Trophoblast cell (in vitro differentiated cells and primary cell): Measurements from ENCODE around the gene SOX8.

Source experiments
- DNase-seq, 2 donors: peaks; one replicate each; pipeline ENCODE4 v3.0.0-alpha.2; 2016
- H2AFZ ChIP-seq: 2 replicates; pipeline ENCODE4 v1.6.1; 2013; ENCODE audit warnings: low read length, moderate library complexity, mild to moderate bottlenecking; ENCODE audit not compliant: insufficient read depth, poor library complexity
- H2AK5ac ChIP-seq: 2 replicates; pipeline ENCODE4 v1.6.1; 2013; ENCODE audit warnings: mild to moderate bottlenecking, low read length
- H2BK120ac ChIP-seq: 2 replicates; pipeline ENCODE4 v1.6.1; 2013; ENCODE audit warnings: low read length, mild to moderate bottlenecking, moderate library complexity; ENCODE audit not compliant: insufficient read depth, poor library complexity
- H2BK12ac ChIP-seq: 2 replicates; pipeline ENCODE4 v1.6.1; 2013; ENCODE audit warnings: mild to moderate bottlenecking, low read length, moderate library complexity
- H2BK5ac ChIP-seq: 2 replicates; pipeline ENCODE4 v1.6.1; 2013; ENCODE audit warnings: low read length, low read depth, moderate library complexity, mild to moderate bottlenecking; ENCODE audit not compliant: poor library complexity
- H3K14ac ChIP-seq: 2 replicates; pipeline ENCODE4 v1.6.1; 2013; ENCODE audit warnings: mild to moderate bottlenecking, low read length
- H3K18ac ChIP-seq: 2 replicates; pipeline ENCODE4 v1.6.1; 2013; ENCODE audit warnings: mild to moderate bottlenecking, low read length
- H3K23ac ChIP-seq: 2 replicates; pipeline ENCODE4 v1.6.1; 2013; ENCODE audit warnings: low read length
- H3K27ac ChIP-seq: 2 replicates; pipeline ENCODE4 v1.5.1; 2013; ENCODE audit warnings: low read depth, mild to moderate bottlenecking, inconsistent platforms, low read length, moderate library complexity
- H3K27me3 ChIP-seq: 2 replicates; pipeline ENCODE4 v1.6.1; 2013; ENCODE audit warnings: inconsistent platforms, mild to moderate bottlenecking, low read length, moderate library complexity; ENCODE audit not compliant: insufficient read depth
- H3K36me3 ChIP-seq, 2 experiments: 1 replicate in 1 of 2; 2 replicates in 1 of 2; pipeline ENCODE4 v1.6.1; 2013; ENCODE audit warnings: low read length in 2 of 2, mild to moderate bottlenecking in 2 of 2, moderate library complexity in 1 of 2; ENCODE audit not compliant: insufficient read depth in 2 of 2, control insufficient read depth in 1 of 2
- H3K4ac ChIP-seq: 2 replicates; pipeline ENCODE4 v1.6.1; 2013; ENCODE audit warnings: low read depth, mild to moderate bottlenecking, low read length, moderate library complexity
- H3K4me1 ChIP-seq, 2 experiments: 1 replicate in 1 of 2; 2 replicates in 1 of 2; pipeline ENCODE4 v1.6.1; 2013; ENCODE audit warnings: low read length in 2 of 2, mild to moderate bottlenecking in 2 of 2, moderate library complexity in 1 of 2; ENCODE audit not compliant: insufficient read depth in 2 of 2, control insufficient read depth in 1 of 2
- H3K4me2 ChIP-seq: 2 replicates; pipeline ENCODE4 v1.6.1; 2013; ENCODE audit warnings: inconsistent platforms, mild to moderate bottlenecking, low read length, moderate library complexity
- H3K4me3 ChIP-seq: 2 replicates; pipeline ENCODE4 v1.5.1; 2013; ENCODE audit warnings: mild to moderate bottlenecking, low read depth, low read length, inconsistent platforms
- H3K79me1 ChIP-seq: one replicate; pipeline ENCODE4 v1.6.1; 2013; ENCODE audit warnings: low read length
- H3K79me2 ChIP-seq: 2 replicates; pipeline ENCODE4 v1.6.1; 2013; ENCODE audit warnings: low read length, mild to moderate bottlenecking; ENCODE audit not compliant: control insufficient read depth, insufficient read depth, poor library complexity
- H3K9ac ChIP-seq: 2 replicates; pipeline ENCODE4 v1.6.1; 2013; ENCODE audit warnings: mild to moderate bottlenecking, low read length
- H3K9me3 ChIP-seq: 2 replicates; pipeline ENCODE4 v1.6.1; 2013; ENCODE audit warnings: low read depth, mild to moderate bottlenecking, control low read depth, inconsistent platforms, low read length; ENCODE audit not compliant: insufficient read depth
- H4K12ac ChIP-seq: 2 replicates; pipeline ENCODE4 v1.6.1; 2013; ENCODE audit warnings: low read depth, mild to moderate bottlenecking, low read length, moderate library complexity
- H4K8ac ChIP-seq: 2 replicates; pipeline ENCODE4 v1.6.1; 2013; ENCODE audit warnings: low read depth, mild to moderate bottlenecking, low read length, moderate library complexity
- H4K91ac ChIP-seq: one replicate; pipeline ENCODE4 v1.6.1; 2013; ENCODE audit warnings: low read depth, mild to moderate bottlenecking, low read length, moderate library complexity
- WGBS: extraction: QIAGEN DNeasy Blood & Tissue Kit; methylation state at CpG from one replicate; pipeline ENCODE4 v1.1.7; 2013; ENCODE audit warnings: missing lambda C conversion rate; ENCODE audit not compliant: insufficient read length, insufficient coverage; ENCODE audit errors: extremely low coverage; 5-methylcytosine and 5-hydroxymethylcytosine counted together

Gene SOX8

DNA sequence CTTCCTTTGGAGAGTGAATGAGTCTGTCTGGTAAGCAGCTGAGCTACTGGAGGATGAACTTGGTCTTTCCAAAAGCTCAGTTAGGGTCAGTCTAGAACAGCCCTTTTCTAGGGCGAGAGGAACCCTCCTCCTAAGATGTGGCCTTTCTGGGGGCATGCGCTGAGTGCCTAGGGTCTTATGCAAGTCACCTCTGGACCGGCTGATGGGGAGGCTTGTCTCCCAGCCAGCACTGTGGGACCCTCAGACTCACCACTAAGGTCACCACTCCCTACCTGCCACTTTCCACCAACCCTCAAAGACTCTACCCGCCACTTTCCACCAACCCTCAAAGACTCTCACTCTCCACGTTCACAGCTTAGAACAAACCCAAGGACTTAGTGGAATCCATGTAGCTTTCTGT is 37.6 kb upstream of the SOX8 start:
- Histone ChIP-seq H4K12ac (no peak overlapping the region), H3K4me3 (no peak overlapping the region), H3K79me2 (no peaks in the 10 kb centered on the region), H2BK12ac (no peak overlapping the region), H3K27ac (no peak overlapping the region), H3K36me3 (no peaks in the 10 kb centered on the region), H2BK5ac (no peak overlapping the region), H3K18ac (no peak overlapping the region), H3K9me3 (peaks cover 42% of the 10 kb centered on the region), H3K27me3 (no peaks in the 10 kb centered on the region), H3K23ac (no peak overlapping the region), H3K9ac (no peak overlapping the region), H4K8ac (no peak overlapping the region), H3K79me1 (no peaks in the 10 kb centered on the region), H2AK5ac (no peak overlapping the region), H2AFZ (no peak overlapping the region), H3K14ac (no peak overlapping the region), H3K4me2 (no peak overlapping the region), H4K91ac (no peak overlapping the region), H3K4me1 (no peaks in the 10 kb centered on the region), H2BK120ac (no peak overlapping the region), H3K4ac (no peak overlapping the region)
- no peak for DNase-seq
- WGBS: no CpG with 5 or more reads among the region's 5 CpGs

- Histone ChIP-seq H3K14ac (no peak overlapping the region), H3K27ac (no peak overlapping the region), H3K27me3 (no peaks in the 10 kb centered on the region), H3K9me3 (peaks cover 38% of the 10 kb centered on the region), H3K4me1 (no peaks in the 10 kb centered on the region), H4K8ac (no peak overlapping the region), H3K79me1 (no peaks in the 10 kb centered on the region), H3K23ac (no peak overlapping the region), H3K9ac (no peak overlapping the region), H4K12ac (no peak overlapping the region), H2BK120ac (no peak overlapping the region), H4K91ac (no peak overlapping the region), H2AFZ (no peak overlapping the region), H3K18ac (no peak overlapping the region), H2AK5ac (no peak overlapping the region), H2BK5ac (no peak overlapping the region), H3K36me3 (no peaks in the 10 kb centered on the region), H2BK12ac (no peak overlapping the region), H3K4me2 (no peak overlapping the region), H3K4me3 (no peak overlapping the region), H3K79me2 (no peaks in the 10 kb centered on the region), H3K4ac (no peak overlapping the region)
- WGBS: 100% methylated on average over 1 of the region's 10 CpGs
- DNase-seq: peak; percentile 79 to 88
These were observed 36.1 kb upstream of the SOX8 start for GRCh38 chr16:945271-946047.

GRCh38 chr16:946048-946395 is 35.5 kb upstream of the SOX8 start:
- Histone ChIP-seq H3K4ac (no peak overlapping the region), H3K23ac (no peak overlapping the region), H3K79me2 (no peaks in the 10 kb centered on the region), H2BK5ac (no peak overlapping the region), H3K79me1 (no peaks in the 10 kb centered on the region), H3K14ac (no peak overlapping the region), H3K4me3 (no peak overlapping the region), H3K27ac (no peak overlapping the region), H2BK120ac (no peak overlapping the region), H3K27me3 (no peaks in the 10 kb centered on the region), H2AFZ (no peak overlapping the region), H3K36me3 (no peaks in the 10 kb centered on the region), H2BK12ac (no peak overlapping the region), H3K9ac (no peak overlapping the region), H4K91ac (no peak overlapping the region), H3K4me1 (no peaks in the 10 kb centered on the region), H3K4me2 (no peak overlapping the region), H3K18ac (no peak overlapping the region), H2AK5ac (no peak overlapping the region), H3K9me3 (peaks cover 41% of the 10 kb centered on the region), H4K12ac (no peak overlapping the region), H4K8ac (no peak overlapping the region)
- peak; percentile 2 to 63 for DNase-seq
- WGBS: no CpG with 5 or more reads among the region's 8 CpGs

DNA sequence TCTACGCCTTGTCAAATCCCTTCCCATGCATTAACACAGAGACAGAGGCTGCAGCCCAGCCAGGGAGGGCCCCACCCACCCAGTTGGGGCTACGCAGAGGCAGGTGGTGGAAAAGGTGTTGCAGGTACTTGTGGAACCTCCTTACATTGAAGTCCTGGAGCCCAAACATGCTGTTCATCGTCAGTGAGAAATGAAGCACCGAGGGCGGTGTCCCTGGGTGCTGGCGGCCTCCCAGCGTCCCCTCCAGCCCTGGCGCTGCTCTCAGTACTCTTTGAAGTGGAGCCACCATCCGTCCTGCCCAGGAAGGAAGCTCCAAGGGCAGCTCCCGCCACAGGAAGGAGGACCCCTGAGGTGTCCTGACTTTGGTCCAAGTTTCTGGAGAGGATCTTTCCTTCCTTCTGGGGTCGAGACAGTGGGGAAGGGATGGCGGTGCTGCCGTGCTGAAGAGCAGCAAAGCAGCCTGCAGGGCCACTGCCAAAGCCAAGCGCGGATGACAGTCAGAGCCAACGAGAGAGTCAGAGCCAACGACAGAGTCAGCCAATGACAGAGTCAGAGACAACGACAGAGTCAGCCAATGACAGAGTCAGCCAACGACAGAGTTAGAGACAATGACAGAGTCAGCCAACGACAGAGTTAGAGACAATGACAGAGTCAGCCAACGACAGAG is 34.2 kb upstream of the SOX8 start:
- Histone ChIP-seq H3K18ac (no peak overlapping the region), H3K4me1 (no peaks in the 10 kb centered on the region), H2BK5ac (no peak overlapping the region), H4K12ac (no peak overlapping the region), H3K14ac (no peak overlapping the region), H2AK5ac (no peak overlapping the region), H2BK12ac (no peak overlapping the region), H3K36me3 (no peaks in the 10 kb centered on the region), H3K4me2 (no peak overlapping the region), H3K9ac (no peak overlapping the region), H3K27ac (no peak overlapping the region), H3K9me3 (peaks cover 49% of the 10 kb centered on the region), H3K27me3 (no peaks in the 10 kb centered on the region), H3K4me3 (no peak overlapping the region), H2BK120ac (no peak overlapping the region), H2AFZ (no peak overlapping the region), H4K91ac (no peak overlapping the region), H3K4ac (no peak overlapping the region), H3K79me1 (no peaks in the 10 kb centered on the region), H3K79me2 (no peaks in the 10 kb centered on the region), H3K23ac (no peak overlapping the region), H4K8ac (no peak overlapping the region)
- no CpG with 5 or more reads among the region's 21 CpGs for WGBS
- no peak for DNase-seq
